HG03108 (cell line): ENCODE data around the gene XDH.

Experiments used
- ATAC-seq: cut with Tn5 transposase; IDR thresholded peaks from one replicate; pipeline ENCODE4 v1.9.1; 2021; ENCODE audit warnings: moderate library complexity; ENCODE audit not compliant: unreplicated experiment

The XDH gene

DNA sequence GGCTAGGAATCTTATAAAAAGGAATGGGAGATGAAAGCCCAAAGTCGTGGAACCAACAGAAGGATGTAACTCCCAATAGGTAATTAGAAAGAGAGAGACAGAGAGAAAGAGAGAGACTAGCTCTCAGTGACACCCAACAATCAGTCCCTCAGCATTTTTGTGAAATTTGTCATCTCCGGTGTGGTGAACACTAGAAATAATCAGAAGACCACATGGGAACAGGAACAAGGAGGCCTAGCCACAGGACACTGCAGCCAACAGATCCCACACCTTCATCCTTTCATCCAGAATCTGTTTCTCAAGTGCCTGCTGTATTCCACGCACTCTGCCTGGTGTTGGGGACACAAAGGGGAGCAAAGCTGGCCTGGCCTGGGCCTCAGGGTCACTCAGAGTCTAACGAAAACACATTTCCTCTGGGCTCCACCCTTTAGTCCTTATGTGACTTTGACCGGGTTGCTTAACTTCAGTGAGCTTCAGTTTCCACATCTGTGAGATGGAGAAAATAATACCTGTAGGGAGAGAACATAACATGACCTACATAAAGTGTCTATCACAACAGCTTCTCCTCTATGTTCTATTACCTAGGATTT lies 127.5 kb downstream of the XDH start:
- no peak for ATAC-seq

DNA sequence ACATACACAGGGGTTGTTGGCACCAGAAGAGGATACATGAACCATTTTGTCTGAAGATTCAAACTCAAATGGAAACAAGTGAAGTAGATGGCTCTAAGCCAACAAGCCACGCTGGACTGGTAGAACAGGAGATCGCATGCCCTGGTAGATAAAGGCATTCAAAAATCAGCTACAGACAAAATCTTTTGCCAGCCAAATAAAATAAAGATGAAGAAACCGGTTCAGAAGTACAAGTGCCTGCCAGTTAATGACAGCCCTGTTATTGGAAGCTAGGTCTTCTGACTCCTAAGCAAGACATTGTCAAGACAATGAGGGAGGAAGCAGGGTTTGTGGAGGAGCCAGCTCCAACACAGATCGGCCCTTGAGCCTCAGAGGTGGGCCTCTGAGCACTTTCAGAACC lies 128.3 kb downstream of the XDH start:
- no peak for ATAC-seq
